GM18870 (cell line): Measurements from ENCODE around the gene NUTM2F.
A peak's percentile ranks its signal among the peaks of the same experiment; 100 is the strongest.
"Not testable (repeated sequence)": the region's sequence is repeated elsewhere in the genome, so short reads cannot be mapped to it uniquely, and the experiment has no call there.

Experiments
- ATAC-seq: cut with Tn5 transposase; IDR thresholded peaks from one replicate; pipeline ENCODE4 v1.9.1; 2021; ENCODE audit warnings: moderate library complexity; ENCODE audit not compliant: unreplicated experiment

The NUTM2F gene, protein sequence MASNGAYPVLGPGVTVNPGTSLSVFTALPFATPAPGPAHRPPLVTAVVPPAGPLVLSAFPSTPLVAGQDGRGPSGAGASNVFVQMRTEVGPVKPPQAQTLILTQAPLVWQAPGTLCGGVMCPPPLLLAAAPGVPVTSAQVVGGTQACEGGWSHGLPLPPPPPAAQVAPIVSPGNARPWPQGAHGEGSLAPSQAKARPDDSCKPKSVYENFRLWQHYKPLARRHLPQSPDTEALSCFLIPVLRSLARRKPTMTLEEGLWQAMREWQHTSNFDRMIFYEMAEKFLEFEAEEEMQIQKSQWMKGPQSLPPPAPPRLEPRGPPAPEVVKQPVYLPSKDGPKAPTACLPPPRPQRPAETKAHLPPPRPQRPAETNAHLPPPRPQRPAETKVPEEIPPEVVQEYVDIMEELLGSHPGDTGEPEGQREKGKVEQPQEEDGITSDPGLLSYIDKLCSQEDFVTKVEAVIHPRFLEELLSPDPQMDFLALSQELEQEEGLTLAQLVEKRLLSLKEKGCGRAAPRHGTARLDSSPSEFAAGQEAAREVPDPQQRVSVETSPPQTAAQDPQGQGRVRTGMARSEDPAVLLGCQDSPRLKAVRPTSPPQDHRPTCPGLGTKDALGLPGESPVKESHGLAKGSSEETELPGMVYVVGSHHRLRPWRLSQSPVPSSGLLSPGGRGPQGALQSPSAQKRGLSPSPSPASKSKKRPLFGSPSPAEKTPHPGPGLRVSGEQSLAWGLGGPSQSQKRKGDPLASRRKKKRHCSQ

DNA sequence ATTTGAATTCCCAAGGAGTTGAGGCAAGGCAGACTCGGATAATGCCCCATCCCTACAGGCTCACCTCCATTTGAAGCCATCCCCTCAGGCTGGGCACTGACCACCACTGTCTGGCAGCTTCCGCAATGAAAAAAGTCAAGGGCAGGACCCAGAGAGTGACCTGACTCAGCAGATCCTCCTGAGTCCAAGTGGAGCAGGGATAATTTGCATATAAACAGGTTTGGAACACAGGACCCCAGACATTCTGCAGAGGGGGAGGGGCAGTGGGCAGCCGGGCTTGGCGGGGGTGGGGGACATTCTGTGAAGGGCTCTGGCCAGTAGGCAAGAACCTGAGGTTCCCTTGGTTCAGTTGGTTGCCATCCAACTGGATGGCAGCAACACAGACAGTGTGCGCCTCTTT lies at the start of gene NUTM2F:
Gene NUTM2F (minus strand): TSS at position 101 of the 400 bp plus-strand sequence. CDS start 21 bp downstream, at position 80.
- ATAC-seq: not testable (repeated sequence)

DNA sequence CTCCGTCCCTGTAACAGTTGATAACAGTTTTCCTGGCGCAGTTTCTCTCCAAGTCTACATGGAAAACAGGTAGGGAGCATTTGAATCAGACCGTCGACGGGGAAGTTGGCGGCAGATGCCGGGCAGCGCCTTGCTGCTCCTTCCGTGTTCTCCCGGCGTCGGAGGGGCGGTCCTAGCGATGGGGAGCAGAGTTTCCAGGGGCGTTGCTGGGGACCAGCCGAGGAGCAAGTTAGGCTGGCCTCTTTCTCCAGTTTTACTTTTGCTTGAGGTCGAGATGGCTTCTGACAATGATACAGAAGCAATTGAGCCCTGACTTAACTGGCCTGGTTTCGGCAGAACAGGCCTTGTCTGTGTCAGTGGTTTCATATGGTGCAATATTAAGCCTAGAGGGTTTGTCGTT lies 46.8 kb upstream of the NUTM2F start:
- ATAC-seq: peak; percentile 40

DNA sequence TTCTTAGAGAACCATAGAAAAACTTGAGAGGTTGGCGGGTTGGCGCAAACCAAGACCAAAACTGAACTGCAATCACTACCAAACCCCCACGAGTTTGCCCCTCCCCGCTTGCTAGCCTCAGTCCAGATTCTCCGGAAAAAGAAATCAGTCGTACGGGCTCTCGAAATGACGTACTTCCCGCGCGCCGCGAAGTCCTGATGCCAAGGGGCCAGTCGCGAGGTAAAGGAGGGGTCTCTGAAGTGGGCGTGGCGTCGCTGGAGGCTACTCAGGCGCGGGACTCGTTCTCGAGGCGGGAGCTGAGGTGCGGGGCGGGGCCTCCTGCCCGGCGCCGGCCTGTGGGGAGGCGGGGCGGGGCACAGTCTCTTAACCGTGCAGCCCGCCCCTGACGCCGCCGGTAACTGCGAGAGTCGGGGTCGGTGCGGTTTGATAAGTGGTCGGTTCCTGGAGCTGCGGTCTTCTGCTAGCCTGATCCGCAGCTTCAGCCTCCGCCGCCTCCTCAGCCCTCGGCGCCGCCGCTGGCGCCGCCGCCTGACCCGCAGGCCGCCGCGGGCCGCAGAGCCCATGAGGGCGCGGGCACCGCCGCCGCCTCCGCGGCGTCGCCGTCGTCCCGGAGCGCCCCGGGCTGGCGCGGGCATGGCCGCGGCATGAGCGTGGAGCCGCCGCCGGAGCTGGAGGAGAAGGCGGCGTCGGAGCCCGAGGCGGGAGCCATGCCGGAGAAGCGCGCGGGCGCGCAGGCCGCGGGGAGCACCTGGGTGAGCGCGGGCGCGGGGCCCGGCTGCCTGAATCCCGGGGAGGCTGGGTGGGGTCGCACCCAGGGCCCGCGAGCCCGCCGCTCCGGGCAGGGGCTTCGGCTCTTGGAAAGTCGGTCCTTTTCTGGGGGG lies 46.0 kb upstream of the NUTM2F start:
- peak; percentile 83 for ATAC-seq

DNA sequence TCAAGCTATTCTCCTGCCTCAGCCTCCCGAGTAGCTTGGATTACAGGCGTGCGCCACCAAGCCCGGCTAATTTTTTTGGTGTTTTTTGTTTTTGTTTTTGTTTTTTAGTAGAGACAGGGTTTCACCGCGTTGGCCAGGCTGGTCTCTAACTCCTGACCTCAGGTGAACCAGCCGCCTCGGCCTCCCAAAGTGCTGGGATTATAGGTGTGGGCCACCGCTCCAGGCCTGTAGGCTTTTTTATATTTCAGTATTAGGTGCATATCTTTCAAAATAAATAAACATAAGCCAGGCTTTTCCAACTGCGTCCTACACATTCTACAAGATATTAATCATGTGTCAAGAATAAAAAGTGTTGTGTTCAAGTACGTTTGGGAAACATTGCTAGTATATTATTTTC lies 45.3 kb upstream of the NUTM2F start:
- not testable (repeated sequence) for ATAC-seq

DNA sequence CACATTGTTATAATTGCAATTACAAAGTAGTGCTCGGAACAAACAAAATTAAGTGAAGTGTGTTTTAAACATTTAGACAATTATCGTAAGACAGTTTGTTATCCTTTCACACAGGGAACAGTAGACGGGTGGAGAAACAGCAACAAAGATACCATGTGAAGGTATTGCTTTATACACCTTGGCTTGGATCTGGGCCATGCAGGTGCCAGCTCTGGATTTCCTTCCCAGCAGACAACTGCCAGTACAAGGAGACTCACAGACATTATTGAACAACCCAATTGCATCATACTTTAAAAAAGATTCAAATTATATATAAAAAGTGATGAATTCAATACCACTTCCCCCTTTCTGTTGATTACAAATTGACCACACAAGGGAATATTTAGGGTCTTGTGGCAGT lies 41.8 kb upstream of the NUTM2F start:
- ATAC-seq: not testable (repeated sequence)

DNA sequence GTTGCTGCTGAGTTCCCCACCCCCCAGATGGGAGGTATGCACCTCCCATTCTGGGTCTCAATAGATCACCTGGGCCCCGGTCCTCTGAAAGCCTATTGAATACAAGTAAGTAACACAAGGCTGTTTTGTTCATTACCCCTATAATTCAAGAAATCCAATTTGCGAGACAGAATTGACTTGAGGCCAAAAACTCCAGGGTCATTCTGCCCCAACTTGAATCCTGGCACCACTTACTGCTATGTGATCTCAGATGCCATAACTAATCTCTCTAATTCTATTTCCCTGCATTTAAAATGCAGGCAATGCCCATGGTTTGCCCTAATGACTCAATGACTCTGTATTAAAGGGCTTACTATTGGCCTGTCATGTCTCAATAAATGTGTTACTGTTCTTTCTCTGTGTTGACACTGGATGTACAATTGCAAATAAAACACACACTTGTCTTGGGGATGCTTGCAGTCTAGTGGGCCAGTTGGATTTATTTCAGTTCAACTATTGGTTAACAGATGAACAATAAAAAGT lies 35.7 kb upstream of the NUTM2F start:
- not testable (repeated sequence) for ATAC-seq

DNA sequence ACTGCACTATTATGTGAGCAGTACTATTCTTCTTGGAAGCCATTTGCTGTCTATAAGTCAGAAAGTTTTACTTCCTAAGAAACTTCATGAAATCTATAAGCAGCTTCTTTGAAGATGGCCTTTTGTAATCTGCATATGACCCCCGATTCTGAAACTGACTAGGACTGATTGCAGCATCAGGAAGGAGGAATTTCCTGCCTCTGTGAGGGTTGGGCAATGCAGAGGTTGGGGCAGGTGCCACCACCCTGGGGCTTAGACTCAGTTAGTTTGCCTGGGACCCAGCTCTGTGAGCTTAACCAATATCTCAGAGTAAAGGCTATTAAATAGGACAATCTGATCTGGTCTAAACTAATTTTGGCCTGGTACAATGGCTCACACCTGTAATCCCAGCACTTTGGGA lies 28.7 kb upstream of the NUTM2F start:
- not testable (repeated sequence) for ATAC-seq

DNA sequence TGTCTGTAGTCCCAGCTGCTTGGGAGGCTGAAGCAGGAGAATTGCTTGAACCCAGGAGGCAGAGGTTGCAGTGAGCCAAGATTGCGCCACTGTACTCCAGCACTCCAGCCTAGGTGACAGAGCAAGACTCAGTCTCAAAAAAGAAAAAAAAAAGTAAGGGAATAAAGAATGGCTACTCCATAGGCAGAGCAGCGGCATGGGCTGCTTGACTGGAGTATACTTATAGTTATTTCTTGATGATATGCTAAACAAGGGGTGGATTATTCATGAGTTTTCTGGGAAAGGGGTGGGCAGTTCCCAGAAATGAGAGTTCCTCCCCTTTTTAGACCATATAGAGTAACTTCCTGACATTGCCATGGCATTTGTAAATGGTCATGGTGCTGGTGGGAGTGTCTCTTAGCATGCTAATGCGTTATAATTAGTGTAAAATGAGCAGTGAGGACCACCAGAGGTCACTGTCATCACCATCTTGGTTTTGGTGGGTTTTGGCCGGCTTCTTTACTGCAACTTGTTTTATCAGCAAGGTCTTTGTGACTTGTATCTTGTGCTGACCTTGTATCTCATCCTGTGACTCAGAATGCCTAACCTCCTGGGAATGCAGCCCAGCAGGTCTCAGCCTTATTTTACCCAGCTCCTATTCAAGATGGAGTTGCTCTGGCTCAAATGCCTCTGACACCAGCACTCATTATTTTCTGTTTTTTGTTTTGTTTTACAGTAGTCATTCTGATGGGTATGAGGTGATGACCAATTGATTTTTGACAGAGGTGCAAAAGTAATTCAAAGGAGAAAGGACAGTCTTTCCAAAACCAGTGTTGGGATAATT lies 23.7 kb upstream of the NUTM2F start:
- ATAC-seq: not testable (repeated sequence)

DNA sequence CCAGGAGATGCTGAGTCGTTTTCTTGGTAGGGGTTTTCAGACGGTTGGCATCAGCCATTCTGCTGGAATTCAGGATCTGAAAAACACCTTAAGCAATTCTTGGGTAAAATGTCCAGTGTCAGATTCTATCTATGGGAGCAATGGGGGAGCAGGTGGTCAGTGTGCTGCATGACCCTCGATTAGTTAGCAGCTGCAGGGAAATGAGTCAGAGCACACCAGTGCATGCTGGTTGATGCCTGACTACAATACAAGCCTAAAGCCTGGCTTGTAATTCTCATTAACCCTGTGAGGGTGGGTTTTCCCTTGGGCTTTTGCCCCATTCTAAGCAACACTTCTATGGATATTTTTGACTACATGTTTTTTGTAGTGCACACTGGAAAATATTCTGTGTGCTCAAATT lies 20.3 kb upstream of the NUTM2F start:
- not testable (repeated sequence) for ATAC-seq

DNA sequence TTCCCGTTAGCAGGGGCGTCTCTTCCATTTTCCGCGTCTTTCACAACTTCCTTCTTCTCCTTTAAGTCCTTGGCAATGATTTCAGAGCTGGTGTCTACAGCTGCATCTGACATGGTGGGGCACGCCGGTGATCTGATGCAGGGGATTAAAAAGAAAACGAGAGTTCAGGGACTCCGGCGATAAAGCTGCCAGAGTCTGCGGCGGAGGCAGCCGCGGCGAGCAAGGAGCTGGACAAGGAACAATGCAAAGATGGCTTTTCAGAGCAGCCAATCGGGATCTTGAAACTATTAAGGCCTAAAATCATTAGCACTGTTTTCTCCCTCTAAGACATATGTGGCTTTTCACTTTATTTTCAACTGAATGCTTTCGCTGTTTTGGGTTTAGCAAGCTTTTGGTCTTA lies 19.0 kb upstream of the NUTM2F start:
- not testable (repeated sequence) for ATAC-seq

DNA sequence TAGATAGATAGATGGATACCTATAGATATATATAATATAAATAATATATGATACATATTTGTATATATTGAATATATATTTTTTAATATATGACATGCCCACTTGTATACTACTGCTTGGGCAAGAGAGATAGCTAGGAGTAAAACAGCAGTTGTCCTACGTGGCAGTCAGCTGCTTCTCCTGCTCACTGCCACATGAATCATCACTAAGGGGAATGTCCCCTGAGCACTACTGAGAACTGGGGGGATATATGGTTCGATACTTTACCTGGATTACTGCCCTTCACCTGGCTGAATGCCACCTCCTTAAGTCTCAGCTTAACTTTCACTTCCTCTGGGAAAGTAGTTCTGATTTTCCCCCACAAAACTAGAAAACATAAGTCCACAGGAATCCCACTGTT lies 13.3 kb upstream of the NUTM2F start:
- ATAC-seq: not testable (repeated sequence)

DNA sequence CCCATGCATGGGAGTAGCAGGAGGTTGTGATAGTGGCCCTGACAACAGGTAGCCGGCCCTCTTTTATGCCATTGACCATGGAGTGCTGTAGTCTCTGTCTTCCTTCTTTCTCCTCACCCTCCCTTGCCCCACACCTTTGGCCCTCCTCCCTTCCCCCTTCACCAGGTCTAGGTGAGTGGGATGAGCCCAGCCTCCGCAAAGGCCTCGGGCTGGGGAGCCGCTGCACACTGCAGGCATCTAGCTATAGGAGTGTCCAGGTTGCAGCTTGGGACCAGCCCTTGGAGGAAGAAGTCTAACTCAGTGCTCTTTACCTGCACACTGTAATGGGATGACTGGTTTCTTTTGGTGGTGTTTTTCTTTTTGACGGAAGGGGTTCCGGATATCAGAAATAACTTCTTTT lies 12.3 kb upstream of the NUTM2F start:
- ATAC-seq: not testable (repeated sequence)

DNA sequence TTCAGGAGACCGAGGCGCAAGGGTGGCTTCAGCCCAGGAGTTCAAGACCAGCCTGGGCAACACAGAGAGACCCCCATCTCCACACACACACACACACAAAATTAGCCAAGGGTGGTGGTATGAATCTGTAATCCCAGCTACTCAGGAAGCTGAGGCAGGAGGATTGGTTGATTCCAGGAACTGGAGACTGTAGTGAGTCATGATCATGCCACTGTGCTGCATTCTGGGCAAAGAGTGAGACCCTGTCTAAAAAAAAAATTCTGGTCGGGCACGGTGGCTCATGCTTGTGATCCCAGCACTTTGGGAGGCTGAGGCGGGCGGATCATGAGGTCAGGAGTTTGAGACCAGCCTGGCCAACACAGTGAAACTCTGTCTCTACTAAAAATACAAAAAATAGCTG lies 11.2 kb upstream of the NUTM2F start:
- ATAC-seq: not testable (repeated sequence)

DNA sequence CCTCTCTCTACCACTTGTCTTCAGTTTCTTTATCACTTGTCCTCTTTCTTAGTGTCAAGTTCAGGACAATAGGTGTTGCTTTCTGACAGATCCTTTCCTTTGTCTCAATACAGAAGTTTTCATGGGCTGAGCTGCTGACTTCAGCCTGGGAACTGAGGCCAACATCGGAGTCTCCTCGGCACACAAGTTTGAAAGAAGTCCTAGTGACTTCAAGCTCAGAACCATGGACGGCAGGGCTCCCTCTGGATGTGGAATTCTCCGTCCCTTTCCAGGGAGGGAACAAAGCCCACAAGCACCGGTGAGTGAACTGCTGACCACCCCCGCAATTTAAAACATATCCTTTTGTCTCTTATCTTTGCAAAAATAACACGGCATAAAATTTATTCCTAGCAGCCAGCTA lies 10.3 kb upstream of the NUTM2F start:
- ATAC-seq: not testable (repeated sequence)

DNA sequence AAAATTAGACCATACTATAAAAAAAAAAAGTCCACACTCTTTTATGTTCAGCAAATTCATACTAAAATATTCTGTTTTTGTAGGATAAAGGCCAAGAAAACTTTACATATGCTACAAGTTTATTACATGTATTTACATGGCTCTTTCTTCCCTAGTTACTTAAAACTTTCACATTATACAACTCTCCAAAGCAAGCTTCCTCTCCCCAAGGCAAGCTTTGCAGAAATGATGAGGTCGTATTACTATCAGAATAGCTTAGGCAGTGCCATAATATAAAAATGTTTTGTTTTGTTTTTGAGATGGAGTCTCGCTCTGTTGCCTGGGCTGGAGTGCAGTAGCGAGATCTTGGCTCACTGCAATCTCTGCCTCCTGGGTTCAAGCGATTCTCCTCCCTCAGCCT lies 8.0 kb upstream of the NUTM2F start:
- not testable (repeated sequence) for ATAC-seq

DNA sequence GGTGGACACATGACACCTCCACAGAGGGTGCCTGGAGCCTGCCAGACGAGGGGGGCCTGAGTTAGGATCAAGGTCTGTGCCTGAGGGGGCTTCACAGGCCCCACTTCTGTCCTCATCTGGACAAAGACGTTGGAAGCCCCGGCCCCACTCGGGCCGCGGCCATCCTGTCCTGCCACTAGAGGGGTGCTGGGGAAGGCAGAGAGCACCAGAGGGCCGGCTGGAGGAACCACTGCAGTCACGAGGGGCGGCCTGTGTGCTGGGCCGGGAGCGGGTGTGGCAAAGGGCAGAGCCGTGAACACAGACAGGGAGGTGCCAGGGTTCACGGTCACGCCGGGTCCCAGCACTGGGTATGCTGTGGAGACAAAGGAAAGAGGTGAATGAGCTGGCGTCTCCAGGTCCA lies 2.9 kb downstream of the NUTM2F start:
- ATAC-seq: not testable (repeated sequence)

DNA sequence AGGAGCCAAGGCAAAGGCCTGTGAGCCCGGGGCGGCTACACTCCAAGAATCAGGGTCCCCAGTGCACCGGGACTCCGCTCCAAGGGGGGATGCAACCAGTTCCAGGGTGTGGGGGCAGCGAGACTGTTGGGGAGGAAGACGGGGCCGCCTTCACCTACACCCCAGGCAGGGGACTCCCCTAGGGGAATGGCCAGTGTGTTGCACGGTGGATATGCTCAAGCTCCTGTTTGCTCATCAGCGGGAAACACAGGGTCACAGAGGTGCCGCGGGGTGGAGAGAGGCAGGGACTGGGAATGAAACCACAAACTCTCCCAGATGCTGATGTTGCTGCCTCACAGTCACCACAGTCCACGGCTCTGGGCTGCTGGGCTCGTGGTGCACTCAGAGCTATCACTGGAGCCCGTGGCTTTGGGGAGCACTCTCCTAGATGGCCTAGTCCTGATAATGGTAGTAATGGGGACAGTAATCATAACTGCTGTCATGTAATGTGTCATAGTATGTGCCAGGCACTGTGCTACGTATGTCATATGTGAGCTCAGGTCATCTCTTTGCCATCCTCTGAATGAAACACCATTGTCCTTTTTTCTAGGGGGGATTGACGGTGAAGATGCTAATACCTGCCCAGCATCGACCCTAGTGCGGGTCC lies 5.2 kb downstream of the NUTM2F start:
- ATAC-seq: not testable (repeated sequence)

DNA sequence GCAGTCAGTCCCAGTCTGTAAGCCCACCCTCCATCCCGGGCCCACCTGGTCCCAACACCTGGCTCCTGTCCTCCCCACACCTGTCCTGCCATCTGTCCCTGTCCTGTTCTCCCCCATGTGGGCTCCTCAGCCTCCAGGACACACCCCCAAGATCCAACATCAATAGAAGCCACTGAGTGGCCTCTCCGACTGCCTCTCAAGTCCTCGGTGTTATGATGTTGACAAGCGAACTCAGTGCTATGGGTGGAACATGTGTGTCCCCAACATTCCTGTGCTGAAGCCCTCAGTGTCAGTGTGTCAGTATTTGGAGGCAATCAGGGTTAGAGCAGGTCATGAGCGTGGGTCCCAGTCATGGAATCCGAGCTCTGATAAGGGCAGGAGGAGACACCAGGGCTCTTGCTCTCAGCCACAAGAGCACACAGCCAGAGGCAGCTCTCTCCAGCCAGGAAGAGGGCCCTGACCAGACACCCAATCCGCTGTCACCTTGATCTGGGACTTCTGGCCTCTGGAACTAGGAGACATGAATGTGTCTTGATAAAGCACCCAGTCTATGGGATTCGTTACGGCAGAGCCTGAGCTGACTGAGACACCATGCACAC lies 6.0 kb downstream of the NUTM2F start:
- not testable (repeated sequence) for ATAC-seq
